ENCODE measurements around the gene MYEOV.
A peak's percentile ranks its signal among the peaks of the same experiment; 100 is the strongest.

The MYEOV gene

GRCh38 chr11:69288883-69289242 is 5.1 kb upstream of the MYEOV start:
- in situ Hi-C loops (cut with HindIII; ENCODE audit: low sequenced_read_pairs), result no loop called here
- no peak overlapping the region for H3K4me3 ChIP-seq (ENCODE audit: low read depth, low read length)
- DNase-seq (ENCODE audit: low read depth, low spot score), result no peak
- TF ChIP-seq CTCF (IDR thresholded peaks at IDR 0.05; ENCODE audit: low read depth, low read length), result no peak

- TF ChIP-seq CTCF (IDR thresholded peaks at IDR 0.05; ENCODE audit: low read depth, low read length), result no peak
- DNase-seq (ENCODE audit: low read depth, low spot score), result no peak
- in situ Hi-C loops (cut with HindIII; ENCODE audit: low sequenced_read_pairs), result no loop called here
- no peak overlapping the region for H3K4me3 ChIP-seq (ENCODE audit: low read depth, low read length)
Observed at GRCh38 chr11:69290806-69291205, 3.1 kb upstream of the MYEOV start.

- TF ChIP-seq CTCF (IDR thresholded peaks at IDR 0.05; ENCODE audit: low read depth, low read length), result no peak
- no peak overlapping the region for H3K4me3 ChIP-seq (ENCODE audit: low read depth, low read length)
- in situ Hi-C loops (cut with HindIII; ENCODE audit: low sequenced_read_pairs), result no loop called here
- no peak for DNase-seq (ENCODE audit: low read depth, low spot score)
Observed at GRCh38 chr11:69291459-69292110, 2.4 kb upstream of the MYEOV start.

GRCh38 chr11:69292221-69292648 is 1.7 kb upstream of the MYEOV start:
- no peak for DNase-seq (ENCODE audit: low read depth, low spot score)
- H3K4me3 ChIP-seq (ENCODE audit: low read depth, low read length), result no peak overlapping the region
- peak; percentile 94 for TF ChIP-seq CTCF (IDR thresholded peaks at IDR 0.05; ENCODE audit: low read depth, low read length)
- in situ Hi-C loops (cut with HindIII; ENCODE audit: low sequenced_read_pairs), result no loop called here

- no peak for DNase-seq (ENCODE audit: low read depth, low spot score)
- in situ Hi-C loops (cut with HindIII; ENCODE audit: low sequenced_read_pairs), result no loop called here
- TF ChIP-seq CTCF (IDR thresholded peaks at IDR 0.05; ENCODE audit: low read depth, low read length), result no peak
- no peak overlapping the region for H3K4me3 ChIP-seq (ENCODE audit: low read depth, low read length)
Observed at GRCh38 chr11:69293087-69293486, 868 bp upstream of the MYEOV start.

GRCh38 chr11:69294571-69295078 is 670 bp downstream of the MYEOV start:
- no peak overlapping the region for H3K4me3 ChIP-seq (ENCODE audit: low read depth, low read length)
- DNase-seq (ENCODE audit: low read depth, low spot score), result no peak
- TF ChIP-seq CTCF (IDR thresholded peaks at IDR 0.05; ENCODE audit: low read depth, low read length), result no peak
- in situ Hi-C loops (cut with HindIII; ENCODE audit: low sequenced_read_pairs), result no loop called here
